PFSK-1 (cell line): ENCODE results near the gene HLCS.

ENCODE experiments used
- FOXP2 ChIP-seq: optimal IDR thresholded peaks from 2 replicates; pipeline ENCODE3; 2011; ENCODE audit warnings: borderline replicate concordance, control low read depth, inconsistent platforms; ENCODE audit not compliant: insufficient read depth; ENCODE audit errors: extremely low read length, extremely low read depth
- POLR2AphosphoS5 ChIP-seq: IDR thresholded peaks from 2 replicates; pipeline ENCODE4 v1.6.1; 2012; ENCODE audit warnings: low read depth, mild to moderate bottlenecking, control low read depth, low read length, moderate library complexity
- REST ChIP-seq, 2 experiments: IDR thresholded peaks; 2 replicates each; pipeline versions ENCODE4 v1.6.1 to v1.8.0; 2011 to 2012; ENCODE audit warnings: low read depth in 2 of 2, low read length in 2 of 2, control low read depth in 1 of 2, inconsistent platforms in 1 of 2, mild to moderate bottlenecking in 1 of 2, moderate library complexity in 1 of 2; ENCODE audit not compliant: insufficient read depth in 1 of 2
- SIN3A ChIP-seq: IDR thresholded peaks from 2 replicates; pipeline ENCODE4 v1.6.1; 2012; ENCODE audit warnings: mild to moderate bottlenecking, low read length, moderate library complexity, borderline replicate concordance; ENCODE audit not compliant: insufficient read depth
- TAF1 ChIP-seq: IDR thresholded peaks from 2 replicates; pipeline ENCODE4 v1.6.1; 2012; ENCODE audit warnings: low read length, control low read depth, borderline replicate concordance; ENCODE audit not compliant: insufficient read depth

The HLCS gene

GRCh38 chr21:36929622-36930021 is 36.8 kb downstream of the HLCS start:
- TF ChIP-seq POLR2AphosphoS5 = no peak
- no peak for TF ChIP-seq FOXP2
- no peak for TF ChIP-seq TAF1
- no peak for TF ChIP-seq SIN3A
- no peak for TF ChIP-seq REST (IDR thresholded peaks at IDR 0.05; ENCODE audit: insufficient read depth in 1 of 2, low read depth in 2 of 2, low read length in 2 of 2)

DNA sequence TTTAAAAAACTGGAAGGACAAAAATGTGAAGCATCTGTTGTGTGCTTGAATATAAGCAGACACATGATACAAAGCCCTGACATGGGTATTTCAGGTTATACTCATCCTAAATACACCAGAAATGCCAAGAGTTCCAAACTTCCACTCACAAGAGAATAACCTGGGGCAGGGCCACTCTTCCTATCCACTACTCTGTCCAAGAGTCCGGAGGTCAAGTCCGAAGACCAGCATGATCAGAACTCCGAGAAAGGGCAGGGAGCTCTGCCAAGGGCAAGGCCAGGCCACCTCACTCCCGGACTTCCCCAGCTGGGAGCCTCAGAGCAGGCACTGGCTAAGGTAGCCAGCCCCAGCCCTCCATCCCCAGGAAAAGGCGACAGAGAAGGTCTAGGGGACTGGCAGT is 37.5 kb downstream of the HLCS start:
- TF ChIP-seq REST (IDR thresholded peaks at IDR 0.05; ENCODE audit: insufficient read depth in 1 of 2, low read depth in 2 of 2, low read length in 2 of 2) (no peak), SIN3A (no peak), POLR2AphosphoS5 (no peak), FOXP2 (no peak), TAF1 (no peak)

GRCh38 chr21:36927719-36928117 is 38.8 kb downstream of the HLCS start:
- TF ChIP-seq POLR2AphosphoS5 (no peak), FOXP2 (no peak), REST (IDR thresholded peaks at IDR 0.05; ENCODE audit: insufficient read depth in 1 of 2, low read depth in 2 of 2, low read length in 2 of 2) (no peak), TAF1 (no peak), SIN3A (no peak)

DNA sequence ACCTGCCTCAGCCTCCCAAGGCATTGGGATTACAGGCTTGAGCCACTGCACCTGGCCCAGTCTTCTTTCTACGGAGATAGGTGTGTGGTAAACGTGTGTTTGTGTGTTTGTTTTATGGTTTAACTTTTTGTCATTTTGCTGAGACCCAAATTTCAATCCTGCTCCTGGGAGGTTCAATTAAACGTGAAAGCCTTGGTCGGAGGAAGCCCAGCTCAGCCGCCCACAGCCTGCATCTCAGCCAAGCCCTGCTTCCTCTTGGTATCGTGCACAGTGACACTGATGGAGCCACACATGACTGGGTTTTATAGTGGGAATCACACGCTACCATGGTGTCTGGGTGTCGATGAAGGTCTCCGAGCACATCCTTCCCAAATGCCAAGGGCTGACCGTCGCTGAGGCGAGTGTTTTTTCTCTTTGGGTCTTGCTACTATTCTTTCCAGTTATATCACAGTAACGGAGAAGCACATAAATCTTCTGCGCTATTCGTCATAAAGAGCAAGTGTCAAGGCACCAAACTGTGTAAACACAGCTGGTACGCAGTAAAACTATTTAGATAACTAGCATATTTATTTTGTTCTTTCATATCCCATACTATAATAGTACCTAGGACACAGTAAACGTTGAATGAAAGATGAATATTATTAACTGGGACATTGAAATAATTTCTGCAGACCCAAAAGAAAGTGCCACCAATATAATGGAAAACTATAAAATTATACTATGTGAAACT is 39.3 kb downstream of the HLCS start:
- TF ChIP-seq REST (IDR thresholded peaks at IDR 0.05; ENCODE audit: insufficient read depth in 1 of 2, low read depth in 2 of 2, low read length in 2 of 2) (no peak), FOXP2 (no peak), POLR2AphosphoS5 (no peak), SIN3A (no peak), TAF1 (no peak)

- TF ChIP-seq SIN3A = no peak
- no peak for TF ChIP-seq TAF1
- TF ChIP-seq FOXP2 = no peak
- TF ChIP-seq POLR2AphosphoS5 = no peak
Measured at GRCh38 chr21:36923270-36923669, 43.2 kb downstream of the HLCS start.
